ENCODE measurements around the gene RAB44.
"Not testable (repeated sequence)": the region's sequence is repeated elsewhere in the genome, so short reads cannot be mapped to it uniquely, and the experiment has no call there.

The RAB44 gene

DNA sequence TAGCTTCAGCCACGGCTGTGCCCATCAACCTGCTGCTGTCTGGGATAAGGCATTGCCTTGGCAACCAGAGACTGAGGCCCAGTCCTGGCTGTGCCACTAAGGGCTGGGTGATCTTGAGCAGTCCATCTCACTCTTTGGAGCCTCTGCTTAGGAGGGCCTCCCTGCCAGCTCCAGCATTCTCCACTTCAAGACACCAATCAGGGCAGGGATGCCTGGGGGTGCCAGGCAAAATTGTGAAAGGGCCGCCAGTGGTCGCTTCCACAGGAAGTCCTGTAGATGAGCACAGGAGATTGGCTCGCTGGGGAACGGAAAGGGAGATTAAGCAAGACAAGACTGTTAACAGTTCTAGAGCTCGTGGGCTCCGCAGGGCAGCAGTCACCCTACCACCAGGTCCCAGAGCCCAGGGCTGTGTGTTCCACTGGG lies at the start of gene RAB44:
Gene RAB44 (plus strand): TSS at position 346 of the 423 bp plus-strand sequence. CDS start 6,410 bp downstream, outside the sequence.
- DNase-seq = peak in 1 of 2 donors; percentile 27

DNA sequence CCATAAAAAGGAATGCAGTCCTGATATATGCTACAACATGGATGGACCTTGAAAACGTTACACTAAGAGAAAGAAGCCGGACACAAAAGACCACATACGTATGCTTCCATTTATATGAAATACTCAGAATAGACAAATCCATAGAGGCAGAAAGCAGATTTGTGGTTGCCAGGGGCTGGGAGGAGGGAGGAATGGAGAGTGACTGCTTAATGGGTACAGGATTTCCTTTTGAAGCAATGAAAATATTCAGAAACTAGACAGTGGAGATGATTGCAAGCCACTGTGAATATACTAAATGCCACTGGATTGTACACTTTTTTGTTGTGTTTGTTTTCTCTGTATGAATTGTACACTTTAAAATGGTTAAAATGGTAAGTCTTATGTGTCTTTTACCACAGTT lies 48.5 kb upstream of the RAB44 start:
- DNase-seq = no peak

- no peak for DNase-seq
Measured at GRCh38 chr6:36649701-36650484, 47.7 kb upstream of the RAB44 start.

DNA sequence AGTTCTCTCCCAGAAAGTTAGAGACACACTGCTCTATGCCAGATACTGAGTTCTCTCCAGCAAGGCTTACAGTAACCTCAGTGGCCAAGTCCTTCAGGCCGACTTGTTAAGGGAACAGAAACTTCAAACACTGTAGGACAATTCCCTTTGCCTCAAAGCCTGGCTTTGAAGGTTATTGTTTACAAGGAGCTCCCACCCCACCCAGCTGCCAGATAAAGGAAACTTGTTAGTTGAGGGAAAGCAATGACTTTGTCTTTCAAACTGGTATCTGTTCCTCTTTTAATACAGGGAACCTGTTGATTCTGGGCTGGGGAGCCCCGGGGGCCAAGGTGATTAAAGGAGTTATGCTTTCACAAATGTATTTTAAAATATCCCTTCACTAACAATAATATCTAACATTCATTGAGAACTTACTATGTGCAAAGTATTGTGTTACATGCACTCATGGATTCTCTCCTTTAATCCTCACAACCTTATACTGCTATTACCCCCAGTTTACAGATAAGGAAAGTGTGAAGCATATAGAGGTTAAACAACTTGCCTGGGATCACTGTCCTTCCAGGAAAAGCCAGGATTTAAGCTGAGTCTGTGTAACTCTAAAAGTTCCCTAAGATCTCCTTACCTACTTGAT lies 46.7 kb upstream of the RAB44 start:
- peak in 1 of 2 donors; percentile 11 for DNase-seq

- DNase-seq = no peak
Measured at GRCh38 chr6:36651659-36652379, 45.8 kb upstream of the RAB44 start.

- not testable (repeated sequence) for DNase-seq
Measured at GRCh38 chr6:36654469-36654868, 43.2 kb upstream of the RAB44 start.

GRCh38 chr6:36655085-36655724 lies 42.4 kb upstream of the RAB44 start:
- DNase-seq = no peak

DNA sequence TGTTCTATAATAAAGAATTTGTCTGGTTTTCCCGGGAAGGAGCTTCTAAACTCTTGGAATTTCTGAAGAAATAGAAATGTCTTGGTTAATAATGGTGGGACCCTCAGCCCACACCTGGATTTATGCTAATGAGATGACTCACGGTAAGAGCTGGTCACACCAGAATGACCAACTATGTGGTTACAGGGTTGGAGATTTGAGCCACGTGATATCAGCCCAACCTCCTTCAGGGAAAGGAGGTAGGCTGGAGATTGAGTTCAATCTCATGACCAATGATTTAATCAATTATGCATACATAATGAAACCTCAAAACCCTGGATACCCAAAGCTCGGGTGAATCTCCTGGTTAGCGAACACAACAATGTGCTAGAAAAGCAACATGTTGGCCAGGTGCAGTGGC lies 41.2 kb upstream of the RAB44 start:
- DNase-seq = no peak

GRCh38 chr6:36657271-36657670 lies 40.4 kb upstream of the RAB44 start:
- DNase-seq = no peak

GRCh38 chr6:36657942-36658544 lies 39.6 kb upstream of the RAB44 start:
- DNase-seq = no peak

GRCh38 chr6:36659271-36659670 lies 38.4 kb upstream of the RAB44 start:
- DNase-seq = no peak

DNA sequence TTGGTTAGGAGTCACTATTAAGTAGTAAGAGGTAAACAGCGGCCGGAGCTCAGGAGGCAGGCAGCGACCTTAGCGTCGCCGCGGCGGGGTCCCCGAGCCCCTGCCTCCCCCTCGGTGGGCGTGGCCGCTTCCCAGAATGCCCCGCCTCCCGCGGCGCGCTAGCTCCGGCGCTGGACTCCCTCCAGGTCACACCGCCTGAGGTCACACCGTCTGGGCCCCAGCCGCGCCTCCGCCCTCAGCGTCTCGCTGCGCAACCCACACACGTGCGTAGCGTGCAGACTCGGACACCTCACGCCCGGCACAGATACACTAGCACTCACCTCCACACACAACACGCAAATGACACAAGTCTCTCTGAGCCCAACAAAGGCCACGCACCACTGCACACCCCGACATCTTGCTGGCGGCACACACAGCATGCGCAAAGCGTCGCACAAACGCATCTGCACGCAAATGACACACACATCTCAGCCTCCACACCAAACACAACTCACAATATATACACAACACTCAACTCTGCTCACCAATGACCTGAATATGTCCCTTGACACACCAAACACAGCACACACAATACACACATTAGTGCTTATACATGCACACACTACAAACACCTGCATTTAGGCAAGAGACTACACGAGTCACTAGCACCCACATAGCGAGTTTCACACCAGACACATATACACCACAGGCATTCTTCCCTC lies 36.7 kb upstream of the RAB44 start:
- DNase-seq = no peak

DNA sequence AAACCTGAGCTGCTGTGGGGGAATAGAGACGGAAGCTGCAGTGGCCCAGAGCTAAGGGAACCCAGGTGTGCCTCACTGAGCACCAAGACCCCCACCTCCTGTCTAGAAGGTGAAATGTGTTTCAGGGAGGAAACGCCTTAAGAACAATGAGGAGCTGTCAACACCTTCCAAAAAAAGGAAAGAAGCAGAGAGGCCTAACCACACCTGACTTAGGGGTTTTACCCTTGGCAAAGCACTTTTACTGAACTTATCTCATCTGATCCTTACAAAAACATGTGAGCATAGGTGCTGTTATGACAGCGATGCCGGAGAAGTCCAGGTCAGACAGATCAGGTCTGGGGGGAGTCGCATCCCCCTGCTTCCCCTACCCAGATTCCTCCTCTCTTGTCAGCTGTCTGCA lies 35.2 kb upstream of the RAB44 start:
- no peak for DNase-seq

DNA sequence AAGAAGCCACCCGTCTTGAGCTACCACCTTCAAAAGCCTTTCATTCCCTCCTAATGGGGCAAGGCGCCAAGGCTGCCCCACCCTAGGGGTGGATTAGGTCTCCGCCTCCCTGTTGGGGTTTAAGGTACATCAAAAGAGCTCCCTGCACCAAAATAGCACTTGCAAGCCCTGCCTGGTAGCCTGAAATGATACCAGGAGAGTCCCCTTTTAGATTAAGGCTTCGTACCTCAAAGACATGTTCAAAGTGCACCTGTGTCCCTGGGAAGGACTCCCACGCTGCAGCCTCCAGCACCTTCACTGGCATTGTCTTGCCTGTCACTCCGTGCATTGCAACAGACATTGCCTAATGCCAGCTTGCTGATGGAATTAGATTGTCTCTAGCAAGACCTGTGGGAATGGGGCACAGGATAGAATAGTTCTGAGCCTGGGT lies 34.8 kb upstream of the RAB44 start:
- DNase-seq = no peak

GRCh38 chr6:36663504-36664446 lies 33.9 kb upstream of the RAB44 start:
- DNase-seq = no peak

GRCh38 chr6:36665180-36665579 lies 32.4 kb upstream of the RAB44 start:
- no peak for DNase-seq

DNA sequence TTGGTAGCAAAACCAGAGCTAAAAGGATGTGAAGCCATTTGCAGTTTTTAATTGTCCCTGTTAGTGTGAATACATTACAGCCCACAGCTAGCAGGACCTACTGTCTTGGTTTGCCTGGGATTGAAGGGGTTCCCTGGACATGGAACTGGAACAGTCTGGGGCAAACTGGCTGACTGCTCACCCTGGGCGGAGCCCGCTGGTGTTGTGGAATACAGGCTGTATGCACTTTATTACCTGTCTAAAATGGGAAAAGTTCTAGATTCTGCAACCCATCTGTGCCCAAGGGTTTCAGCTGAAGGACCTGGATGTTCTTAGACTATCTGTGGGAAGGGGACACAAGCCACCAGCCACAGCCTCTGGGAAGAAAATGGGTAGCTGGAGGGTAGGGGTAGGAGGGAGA lies 31.3 kb upstream of the RAB44 start:
- DNase-seq = no peak

DNA sequence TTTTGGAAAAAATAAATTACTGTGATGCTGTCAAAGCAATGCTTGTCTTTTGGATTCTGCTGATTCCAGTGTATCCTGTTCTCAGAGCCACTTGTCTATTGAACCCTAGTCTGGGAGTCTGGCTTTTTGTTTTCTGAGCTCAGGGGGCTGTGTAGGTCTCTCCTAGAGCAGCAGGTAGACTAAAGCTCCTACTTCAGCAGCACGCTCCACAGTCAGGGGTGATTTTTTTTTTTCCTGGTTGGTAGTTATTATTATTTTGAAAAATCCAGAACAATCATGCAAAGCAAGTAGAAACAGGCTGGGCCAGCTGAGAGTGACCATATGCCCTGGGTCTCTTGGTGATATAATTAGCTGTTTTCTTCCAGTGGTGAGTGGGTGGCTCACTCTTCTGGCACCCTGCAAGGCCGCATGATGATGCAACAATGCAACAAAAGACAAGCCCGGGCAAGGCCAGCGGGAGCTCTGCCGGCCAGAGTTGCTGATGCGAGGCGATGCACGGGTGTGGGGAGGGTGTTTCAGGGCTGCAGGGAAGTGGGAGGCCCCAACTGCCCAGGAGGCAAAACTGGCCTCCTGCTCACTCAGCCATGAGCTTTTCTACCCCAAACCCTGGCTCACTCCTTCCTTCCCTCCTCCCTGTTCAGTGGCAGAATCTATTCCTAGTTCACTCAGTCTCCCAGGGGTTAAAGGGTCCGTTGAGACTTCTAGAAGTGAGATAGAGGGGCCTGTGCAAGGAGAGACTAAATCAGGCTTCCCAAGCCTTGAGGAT lies 30.6 kb upstream of the RAB44 start:
- DNase-seq = peak in 1 of 2 donors; percentile 49

GRCh38 chr6:36668591-36668990 lies 29.0 kb upstream of the RAB44 start:
- no peak for DNase-seq

GRCh38 chr6:36669002-36669401 lies 28.6 kb upstream of the RAB44 start:
- DNase-seq = no peak

Data from CD4-positive, alpha-beta T cell treated with Interleukin-1 beta for 1 hour (primary cell).